ENCODE measurements around the gene HNRNPA3. TPM values are rescaled to one million over a fixed set of nuclear protein-coding genes. Genes with fewer than 3 reads are reported as not detected.

HNRNPA3 gene
- total and polyA plus RNA-seq, 2 of the 13 experiments (the other 11 are each of a cell fraction or from before 2014, with no cell fraction given): 73.3 to 97.7 TPM

DNA sequence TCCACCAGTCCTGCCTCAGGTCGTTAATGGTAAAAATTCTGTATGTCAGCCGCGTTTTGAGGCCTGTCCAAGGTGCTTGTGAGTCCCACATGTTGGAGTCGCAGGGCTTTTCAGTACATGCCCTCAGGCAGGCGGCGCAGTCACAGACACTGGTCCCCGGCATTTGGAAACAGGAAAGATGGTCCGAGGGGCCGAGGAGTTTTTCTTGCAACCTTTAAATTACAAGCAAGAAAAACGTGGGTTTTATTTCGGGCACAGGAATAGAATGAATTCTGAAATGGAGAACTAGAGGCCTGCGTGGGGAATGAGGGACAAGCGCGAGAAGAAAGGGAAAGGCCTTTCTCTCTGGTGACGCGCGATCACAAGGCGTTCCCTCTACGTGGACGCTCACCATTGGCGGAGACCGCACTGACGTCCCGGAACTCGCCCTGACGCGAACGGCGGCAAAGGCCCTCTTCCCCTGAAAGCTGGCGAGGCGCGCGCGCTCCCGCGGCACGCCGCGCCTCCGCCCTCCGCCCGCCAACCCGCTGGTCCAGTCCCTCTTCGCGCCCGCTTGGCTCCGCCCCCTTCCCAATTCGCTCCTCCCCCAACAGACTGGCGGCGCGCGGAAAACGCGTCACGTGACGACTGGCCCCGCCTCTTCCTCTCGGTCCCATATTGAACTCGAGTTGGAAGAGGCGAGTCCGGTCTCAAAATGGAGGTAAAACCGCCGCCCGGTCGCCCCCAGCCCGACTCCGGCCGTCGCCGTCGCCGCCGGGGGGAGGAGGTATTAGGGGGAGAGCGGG lies at the start of gene HNRNPA3 (continued):
- 0 out of 2 replicates have a peak, but pooled peaks have one; percentile 31 for TF ChIP-seq HNF1A (IDR thresholded peaks at IDR 0.05; ENCODE audit: low read depth)
- TF ChIP-seq HNF1A (CRISPR knock-in tag; IDR thresholded peaks at IDR 0.05; ENCODE audit: borderline replicate concordance): peak; percentile 70
- TF ChIP-seq, protein P1, sequence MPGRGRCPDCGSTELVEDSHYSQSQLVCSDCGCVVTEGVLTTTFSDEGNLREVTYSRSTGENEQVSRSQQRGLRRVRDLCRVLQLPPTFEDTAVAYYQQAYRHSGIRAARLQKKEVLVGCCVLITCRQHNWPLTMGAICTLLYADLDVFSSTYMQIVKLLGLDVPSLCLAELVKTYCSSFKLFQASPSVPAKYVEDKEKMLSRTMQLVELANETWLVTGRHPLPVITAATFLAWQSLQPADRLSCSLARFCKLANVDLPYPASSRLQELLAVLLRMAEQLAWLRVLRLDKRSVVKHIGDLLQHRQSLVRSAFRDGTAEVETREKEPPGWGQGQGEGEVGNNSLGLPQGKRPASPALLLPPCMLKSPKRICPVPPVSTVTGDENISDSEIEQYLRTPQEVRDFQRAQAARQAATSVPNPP (CRISPR knock-in tag; IDR thresholded peaks at IDR 0.05): 0 out of 2 replicates have a peak, but pooled peaks have one; percentile 80
- peak; percentile 31; the same call in 1 of the 2 replicates for TF ChIP-seq ZNF276 (CRISPR knock-in tag; IDR thresholded peaks at IDR 0.05; ENCODE audit: low read depth)
- peak; percentile 87; the same call in 1 of the 2 replicates for TF ChIP-seq YEATS2 (CRISPR knock-in tag; IDR thresholded peaks at IDR 0.05; ENCODE audit: borderline replicate concordance)
- TF ChIP-seq KLF9 (CRISPR knock-in tag; IDR thresholded peaks at IDR 0.05; ENCODE audit: low read depth): peak; percentile 74; the same call in 1 of the 2 replicates
- no peak for TF ChIP-seq ETS1 (CRISPR knock-in tag; IDR thresholded peaks at IDR 0.05)
- TF ChIP-seq, protein P2, sequence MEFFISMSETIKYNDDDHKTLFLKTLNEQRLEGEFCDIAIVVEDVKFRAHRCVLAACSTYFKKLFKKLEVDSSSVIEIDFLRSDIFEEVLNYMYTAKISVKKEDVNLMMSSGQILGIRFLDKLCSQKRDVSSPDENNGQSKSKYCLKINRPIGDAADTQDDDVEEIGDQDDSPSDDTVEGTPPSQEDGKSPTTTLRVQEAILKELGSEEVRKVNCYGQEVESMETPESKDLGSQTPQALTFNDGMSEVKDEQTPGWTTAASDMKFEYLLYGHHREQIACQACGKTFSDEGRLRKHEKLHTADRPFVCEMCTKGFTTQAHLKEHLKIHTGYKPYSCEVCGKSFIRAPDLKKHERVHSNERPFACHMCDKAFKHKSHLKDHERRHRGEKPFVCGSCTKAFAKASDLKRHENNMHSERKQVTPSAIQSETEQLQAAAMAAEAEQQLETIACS (CRISPR knock-in tag; IDR thresholded peaks at IDR 0.05): peak; percentile 98
- TF ChIP-seq TOE1 (CRISPR knock-in tag; IDR thresholded peaks at IDR 0.05): 0 out of 2 replicates have a peak, but pooled peaks have one; percentile 24
- TF ChIP-seq ZNF101 (CRISPR knock-in tag; IDR thresholded peaks at IDR 0.05; ENCODE audit: borderline replicate concordance, low read depth): peak; percentile 23; the same call in 1 of the 2 replicates
- peak; percentile 38; the same call in 1 of the 2 replicates for TF ChIP-seq HDAC2 (CRISPR knock-in tag; IDR thresholded peaks at IDR 0.05)
- TF ChIP-seq, protein P3, sequence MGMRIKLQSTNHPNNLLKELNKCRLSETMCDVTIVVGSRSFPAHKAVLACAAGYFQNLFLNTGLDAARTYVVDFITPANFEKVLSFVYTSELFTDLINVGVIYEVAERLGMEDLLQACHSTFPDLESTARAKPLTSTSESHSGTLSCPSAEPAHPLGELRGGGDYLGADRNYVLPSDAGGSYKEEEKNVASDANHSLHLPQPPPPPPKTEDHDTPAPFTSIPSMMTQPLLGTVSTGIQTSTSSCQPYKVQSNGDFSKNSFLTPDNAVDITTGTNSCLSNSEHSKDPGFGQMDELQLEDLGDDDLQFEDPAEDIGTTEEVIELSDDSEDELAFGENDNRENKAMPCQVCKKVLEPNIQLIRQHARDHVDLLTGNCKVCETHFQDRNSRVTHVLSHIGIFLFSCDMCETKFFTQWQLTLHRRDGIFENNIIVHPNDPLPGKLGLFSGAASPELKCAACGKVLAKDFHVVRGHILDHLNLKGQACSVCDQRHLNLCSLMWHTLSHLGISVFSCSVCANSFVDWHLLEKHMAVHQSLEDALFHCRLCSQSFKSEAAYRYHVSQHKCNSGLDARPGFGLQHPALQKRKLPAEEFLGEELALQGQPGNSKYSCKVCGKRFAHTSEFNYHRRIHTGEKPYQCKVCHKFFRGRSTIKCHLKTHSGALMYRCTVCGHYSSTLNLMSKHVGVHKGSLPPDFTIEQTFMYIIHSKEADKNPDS (CRISPR knock-in tag; IDR thresholded peaks at IDR 0.05): no peak

All from HepG2 (cell line).